Neuronal stem cell (in vitro differentiated cells): ENCODE results near the gene RIT1.

Experiments used
- DNase-seq: peaks from one replicate; pipeline ENCODE4 v3.0.0-alpha.2; 2013; ENCODE audit warnings: low spot score
- H2AFZ ChIP-seq: one replicate; pipeline ENCODE4 v1.6.1; 2013; ENCODE audit warnings: mild to moderate bottlenecking, low read length, inconsistent platforms
- H2AK5ac ChIP-seq: 2 replicates; pipeline ENCODE4 v1.6.1; 2013; ENCODE audit warnings: low read depth, mild to moderate bottlenecking, inconsistent platforms, low read length, moderate library complexity, mixed read lengths
- H2BK120ac ChIP-seq: 2 replicates; pipeline ENCODE4 v1.6.1; 2013; ENCODE audit warnings: low read depth, mild to moderate bottlenecking, inconsistent platforms, low read length, moderate library complexity, mixed read lengths
- H2BK12ac ChIP-seq: one replicate; pipeline ENCODE4 v1.6.1; 2013; ENCODE audit warnings: low read length, inconsistent platforms
- H2BK15ac ChIP-seq: 2 replicates; pipeline ENCODE4 v1.6.1; 2013; ENCODE audit warnings: mild to moderate bottlenecking, low read length, inconsistent platforms, mixed read lengths
- H2BK5ac ChIP-seq: one replicate; pipeline ENCODE4 v1.6.1; 2013; ENCODE audit warnings: inconsistent platforms, mild to moderate bottlenecking, low read length, moderate library complexity
- H3K14ac ChIP-seq: one replicate; pipeline ENCODE4 v1.6.1; 2013; ENCODE audit warnings: low read length, inconsistent platforms
- H3K18ac ChIP-seq: 2 replicates; pipeline ENCODE4 v1.6.1; 2013; ENCODE audit warnings: low read length, inconsistent platforms
- H3K23ac ChIP-seq: 2 replicates; pipeline ENCODE4 v1.6.1; 2013; ENCODE audit warnings: low read depth, mild to moderate bottlenecking, mixed read lengths, low read length, inconsistent platforms; ENCODE audit not compliant: poor library complexity
- H3K27ac ChIP-seq: replicated peaks from 3 replicates; pipeline ENCODE4 v1.5.1; 2013; ENCODE audit warnings: low read length, inconsistent platforms
- H3K27me3 ChIP-seq, 3 experiments: 2 replicates each; pipeline ENCODE4 v1.6.1; 2013; ENCODE audit warnings: low read length in 3 of 3, mild to moderate bottlenecking in 2 of 3, inconsistent platforms in 1 of 3, low read depth in 1 of 3, mixed read lengths in 1 of 3, moderate library complexity in 1 of 3; ENCODE audit not compliant: control insufficient read depth in 3 of 3, insufficient read depth in 3 of 3
- H3K36me3 ChIP-seq, 2 donors: replicated peaks in 1 of 2; 2 replicates each; pipeline ENCODE4 v1.6.1; 2013; ENCODE audit warnings: low read length in 2 of 2; ENCODE audit not compliant: control insufficient read depth in 2 of 2, insufficient read depth in 2 of 2
- H3K4ac ChIP-seq: 2 replicates; pipeline ENCODE4 v1.6.1; 2013; ENCODE audit warnings: inconsistent platforms, mild to moderate bottlenecking, low read length, moderate library complexity
- H3K4me1 ChIP-seq, 2 donors: 1 replicate in 1 of 2; 2 replicates in 1 of 2; pipeline ENCODE4 v1.6.1; 2013; ENCODE audit warnings: low read length in 2 of 2, low read depth in 1 of 2; ENCODE audit not compliant: control insufficient read depth in 2 of 2, insufficient read depth in 1 of 2
- H3K4me2 ChIP-seq: one replicate; pipeline ENCODE4 v1.6.1; 2013; ENCODE audit warnings: mild to moderate bottlenecking, low read length, inconsistent platforms; ENCODE audit not compliant: insufficient read depth, poor library complexity, severe bottlenecking
- H3K4me3 ChIP-seq, 2 donors: 2 replicates each; pipeline ENCODE4 v1.5.1; 2013; ENCODE audit warnings: low read length in 2 of 2, mild to moderate bottlenecking in 2 of 2, inconsistent platforms in 1 of 2, moderate library complexity in 1 of 2
- H3K79me1 ChIP-seq: one replicate; pipeline ENCODE4 v1.6.1; 2013; ENCODE audit warnings: low read depth, mild to moderate bottlenecking, inconsistent platforms, low read length, moderate library complexity
- H3K9ac ChIP-seq: one replicate; pipeline ENCODE4 v1.6.1; 2013; ENCODE audit warnings: mild to moderate bottlenecking, low read depth, low read length, inconsistent platforms; ENCODE audit not compliant: poor library complexity
- H3K9me3 ChIP-seq, 2 donors: replicated peaks in 1 of 2; 2 replicates each; pipeline versions ENCODE3 to v1.6.1; 2013; ENCODE audit warnings: low read length in 2 of 2, mild to moderate bottlenecking in 2 of 2, inconsistent platforms in 1 of 2, low read depth in 1 of 2, mixed read lengths in 1 of 2, moderate library complexity in 1 of 2; ENCODE audit not compliant: control insufficient read depth in 2 of 2, insufficient read depth in 1 of 2
- H4K8ac ChIP-seq: one replicate; pipeline ENCODE4 v1.6.1; 2013; ENCODE audit warnings: low read depth, mild to moderate bottlenecking, inconsistent platforms, low read length, moderate library complexity
- H4K91ac ChIP-seq: one replicate; pipeline ENCODE4 v1.6.1; 2013; ENCODE audit warnings: low read length, low read depth, mild to moderate bottlenecking, inconsistent platforms; ENCODE audit not compliant: poor library complexity
- WGBS, 2 donors: extraction: QIAGEN DNeasy Blood & Tissue Kit; methylation state at CpG; one replicate each; pipeline ENCODE4 v1.1.7; 2013; ENCODE audit warnings: missing lambda C conversion rate in 2 of 2, mixed read lengths in 1 of 2; ENCODE audit not compliant: insufficient read length in 2 of 2, insufficient replicate concordance in 1 of 2; ENCODE audit errors: extremely low coverage in 2 of 2; 5-methylcytosine and 5-hydroxymethylcytosine counted together

Gene RIT1

DNA sequence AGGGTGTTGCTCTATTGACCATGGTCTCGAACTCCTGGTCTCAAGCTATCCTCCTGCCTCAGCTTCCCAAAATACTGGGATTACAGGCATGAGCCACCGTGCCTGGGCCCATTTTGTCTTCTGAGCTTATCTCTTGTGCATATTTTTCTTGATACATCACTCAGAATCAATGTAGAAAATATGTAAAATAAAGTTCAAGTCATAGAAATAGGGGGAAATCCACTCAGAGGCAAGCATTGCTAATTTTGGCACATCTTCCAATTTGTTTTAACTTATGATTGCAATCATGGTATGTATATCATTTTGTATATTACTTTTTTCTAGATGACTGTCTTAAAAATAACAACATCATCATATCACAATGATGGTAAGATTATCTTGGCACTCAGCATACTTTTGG is 21.6 kb downstream of the RIT1 start:
- H3K9me3 ChIP-seq: no peaks in the 10 kb centered on the region
- H3K18ac ChIP-seq: no peak overlapping the region
- no peak overlapping the region for H2BK5ac ChIP-seq
- no peaks in the 10 kb centered on the region for H3K79me1 ChIP-seq
- H3K4ac ChIP-seq: no peak overlapping the region
- no peak for DNase-seq
- no peak overlapping the region for H4K91ac ChIP-seq
- no peak overlapping the region for H4K8ac ChIP-seq
- no peak overlapping the region for H2BK12ac ChIP-seq
- H3K4me3 ChIP-seq: no peak overlapping the region
- H3K23ac ChIP-seq: no peak overlapping the region
- H3K4me2 ChIP-seq: no peak overlapping the region
- H3K9ac ChIP-seq: no peak overlapping the region
- WGBS, 2 donors: no CpG with 5 or more reads among the region's 2 CpGs
- H3K36me3 ChIP-seq: peaks cover 0 to 22% of the 10 kb centered on the region in 2 donors
- no peak overlapping the region for H2AK5ac ChIP-seq
- H3K14ac ChIP-seq: no peak overlapping the region
- H3K4me1 ChIP-seq: peaks cover 0 to 9% of the 10 kb centered on the region in 2 donors
- no peak overlapping the region for H3K27ac ChIP-seq
- no peak overlapping the region for H2BK120ac ChIP-seq
- no peaks in the 10 kb centered on the region for H3K27me3 ChIP-seq
- H2AFZ ChIP-seq: no peak overlapping the region
- H2BK15ac ChIP-seq: no peak overlapping the region

DNA sequence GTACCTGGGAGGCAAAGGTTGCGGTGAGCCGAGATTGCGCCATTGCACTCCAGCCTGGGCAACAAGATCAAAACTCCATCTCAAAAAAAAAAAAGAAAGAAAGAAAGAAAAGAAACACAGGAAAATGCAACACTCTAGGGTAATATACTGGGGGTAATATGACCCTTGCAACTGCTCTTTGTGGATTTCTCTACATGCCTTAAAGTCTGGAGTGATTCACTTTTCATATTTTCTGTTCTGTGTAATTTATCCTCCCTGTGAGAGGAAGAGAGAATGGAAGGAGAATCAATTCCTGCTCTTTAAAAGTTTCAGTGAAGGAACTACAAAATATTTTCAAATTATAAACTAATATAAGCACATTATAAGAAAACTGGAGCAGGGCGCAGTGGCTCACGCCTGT is 22.7 kb downstream of the RIT1 start:
- WGBS, 2 donors: no CpG with 5 or more reads among the region's 5 CpGs
- no peaks in the 10 kb centered on the region for H3K27me3 ChIP-seq
- H3K4me3 ChIP-seq: no peak overlapping the region
- no peak overlapping the region for H3K27ac ChIP-seq
- H2BK120ac ChIP-seq: no peak overlapping the region
- H4K8ac ChIP-seq: no peak overlapping the region
- H3K14ac ChIP-seq: no peak overlapping the region
- H3K79me1 ChIP-seq: no peaks in the 10 kb centered on the region
- H3K4me2 ChIP-seq: no peak overlapping the region
- H2BK5ac ChIP-seq: no peak overlapping the region
- H3K9ac ChIP-seq: no peak overlapping the region
- H2AFZ ChIP-seq: no peak overlapping the region
- DNase-seq: no peak
- no peak overlapping the region for H4K91ac ChIP-seq
- no peak overlapping the region for H2BK15ac ChIP-seq
- H2BK12ac ChIP-seq: no peak overlapping the region
- peaks cover 2 to 32% of the 10 kb centered on the region in 2 donors for H3K36me3 ChIP-seq
- H3K23ac ChIP-seq: no peak overlapping the region
- H3K9me3 ChIP-seq: no peaks in the 10 kb centered on the region
- H3K4ac ChIP-seq: no peak overlapping the region
- no peak overlapping the region for H3K18ac ChIP-seq
- peaks cover 2 to 12% of the 10 kb centered on the region in 2 donors for H3K4me1 ChIP-seq
- H2AK5ac ChIP-seq: no peak overlapping the region

GRCh38 chr1:155884982-155885381 is 26.2 kb downstream of the RIT1 start:
- H3K79me1 ChIP-seq: no peaks in the 10 kb centered on the region
- H4K8ac ChIP-seq: no peak overlapping the region
- no peak overlapping the region for H3K27ac ChIP-seq
- no peak overlapping the region for H3K4me2 ChIP-seq
- H2AK5ac ChIP-seq: no peak overlapping the region
- no peak overlapping the region for H3K23ac ChIP-seq
- H2BK15ac ChIP-seq: no peak overlapping the region
- no peak for DNase-seq
- H3K4ac ChIP-seq: no peak overlapping the region
- H3K4me1 ChIP-seq: peaks cover 2 to 5% of the 10 kb centered on the region in 2 donors
- H3K14ac ChIP-seq: no peak overlapping the region
- H2AFZ ChIP-seq: no peak overlapping the region
- H3K4me3 ChIP-seq: no peak overlapping the region
- H2BK5ac ChIP-seq: no peak overlapping the region
- H3K9me3 ChIP-seq: no peaks in the 10 kb centered on the region
- peaks cover 10 to 64% of the 10 kb centered on the region in 2 donors for H3K36me3 ChIP-seq
- no peak overlapping the region for H2BK120ac ChIP-seq
- no peak overlapping the region for H3K9ac ChIP-seq
- no peak overlapping the region for H2BK12ac ChIP-seq
- H3K18ac ChIP-seq: no peak overlapping the region
- H3K27me3 ChIP-seq: no peaks in the 10 kb centered on the region
- no peak overlapping the region for H4K91ac ChIP-seq

DNA sequence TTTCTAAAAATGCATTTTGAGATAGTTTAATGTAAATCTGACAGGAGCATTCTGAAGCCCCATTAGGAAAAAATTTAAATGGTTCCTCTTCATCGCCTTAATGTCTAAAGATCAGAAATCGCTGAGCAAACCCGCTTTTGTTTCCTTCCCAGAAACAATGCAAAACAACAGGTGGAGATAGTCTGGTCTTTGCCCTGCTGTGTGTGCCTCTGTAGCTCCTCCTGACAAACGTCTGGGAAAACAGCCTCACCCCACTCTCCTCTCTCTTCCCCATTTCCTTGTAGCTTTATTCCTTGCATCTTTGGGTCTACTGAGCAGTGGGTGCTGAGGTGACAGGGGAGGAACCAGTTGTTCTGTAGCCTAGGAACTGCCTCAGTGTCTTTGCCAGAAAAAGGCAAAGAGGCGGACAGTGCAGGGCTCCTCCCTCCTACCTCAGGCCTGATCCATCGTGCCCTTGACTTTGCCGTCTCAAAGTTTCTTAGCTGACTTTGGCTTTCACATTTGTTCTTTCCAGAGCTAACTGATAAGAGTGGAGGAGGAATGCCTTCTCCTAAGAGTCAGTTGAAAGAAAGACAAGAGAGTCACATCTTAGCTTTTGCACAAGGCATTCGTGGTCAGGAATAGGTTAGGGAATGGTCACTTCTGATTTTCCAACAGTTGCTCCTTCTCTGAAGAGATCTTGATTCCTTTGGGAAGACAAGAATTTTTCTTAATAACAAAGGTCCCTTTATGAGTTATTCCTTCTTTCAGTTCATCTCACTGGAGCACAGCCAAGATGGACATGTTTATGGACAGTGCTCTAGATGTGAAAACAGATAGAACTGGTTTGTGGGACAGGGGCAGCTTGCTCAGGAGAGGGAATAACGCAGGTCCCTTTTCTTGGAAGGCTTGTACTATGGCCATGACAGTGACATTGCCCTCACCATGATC is 26.9 kb downstream of the RIT1 start:
- Histone ChIP-seq H3K27me3 (no peaks in the 10 kb centered on the region), H2AK5ac (no peak overlapping the region), H3K9ac (no peak overlapping the region), H3K4ac (no peak overlapping the region), H2BK15ac (no peak overlapping the region), H3K18ac (no peak overlapping the region), H2AFZ (no peak overlapping the region), H3K36me3 (peaks cover 10 to 68% of the 10 kb centered on the region in 2 donors), H3K9me3 (no peaks in the 10 kb centered on the region), H4K91ac (peak overlapping the region; percentile 46), H3K79me1 (no peaks in the 10 kb centered on the region), H3K14ac (no peak overlapping the region), H3K23ac (no peak overlapping the region), H4K8ac (no peak overlapping the region), H2BK12ac (no peak overlapping the region), H3K4me1 (peaks cover 2 to 5% of the 10 kb centered on the region in 2 donors), H3K27ac (no peak overlapping the region), H3K4me3 (no peak overlapping the region), H2BK5ac (no peak overlapping the region), H2BK120ac (no peak overlapping the region), H3K4me2 (no peak overlapping the region)
- no CpG with 5 or more reads among the region's 9 CpGs for WGBS, 2 donors
- DNase-seq: no peak
